Cardiac muscle cell (in vitro differentiated cells and primary cell): ENCODE results near the gene ATP5F1D. TPM values are rescaled to one million over a fixed set of nuclear protein-coding genes. Genes with fewer than 3 reads are reported as not detected.

Experiments
- DNase-seq, 2 donors: peaks; one replicate each; pipeline versions ENCODE4 v3.0.0 to v3.0.0-alpha.2; 2010 to 2017; ENCODE audit warnings: low read depth in 1 of 2, low spot score in 1 of 2
- H3K27ac ChIP-seq: fragments of 200-600 bp; sonication (generic); 2 replicates; pipeline ENCODE4 v1.5.1; 2016
- H3K27me3 ChIP-seq: fragments of 200-600 bp; sonication (generic); 2 replicates; pipeline ENCODE4 v1.6.0; 2016; ENCODE audit warnings: control low read depth
- H3K36me3 ChIP-seq: fragments of 200-600 bp; sonication (generic); 2 replicates; pipeline ENCODE4 v1.5.1; 2016; ENCODE audit warnings: control low read depth
- H3K4me1 ChIP-seq: fragments of 200-600 bp; sonication (generic); 2 replicates; pipeline ENCODE4 v1.8.1; 2017; ENCODE audit warnings: low read depth, mild to moderate bottlenecking, mixed run types
- H3K4me3 ChIP-seq: fragments of 200-600 bp; sonication (generic); 2 replicates; pipeline ENCODE4 v1.5.1; 2016; ENCODE audit warnings: mild to moderate bottlenecking
- H3K9me3 ChIP-seq: fragments of 200-600 bp; sonication (generic); 2 replicates; pipeline ENCODE4 v1.5.1; 2017; ENCODE audit warnings: low read depth, mild to moderate bottlenecking, control low read depth
- polyA plus RNA-seq: library from polyadenylated mRNA; unstranded; fragments of >200 nt; fragmentation: Nextera tagmentation; extraction: Ambion mirVana; gene quantifications from 2 replicates; pipeline ENCODE4 v1.2.1, GENCODE V29; 2016
- total RNA-seq: library from RNA; depleted of rRNA; stranded (reverse); fragments of >200 nt; gene quantifications from 2 replicates; pipeline ENCODE4 v1.2.3, GENCODE V29; 2016
- TF ChIP-seq, protein P1 (sequence below): IDR thresholded peaks from 2 replicates; pipeline ENCODE4 v1.5.1; 2012; ENCODE audit warnings: low read depth, mild to moderate bottlenecking, low read length

ATP5F1D gene
- total and polyA plus RNA-seq, 2 experiments from 2014 or later, result 188 to 638 TPM

- TF ChIP-seq, protein P1, sequence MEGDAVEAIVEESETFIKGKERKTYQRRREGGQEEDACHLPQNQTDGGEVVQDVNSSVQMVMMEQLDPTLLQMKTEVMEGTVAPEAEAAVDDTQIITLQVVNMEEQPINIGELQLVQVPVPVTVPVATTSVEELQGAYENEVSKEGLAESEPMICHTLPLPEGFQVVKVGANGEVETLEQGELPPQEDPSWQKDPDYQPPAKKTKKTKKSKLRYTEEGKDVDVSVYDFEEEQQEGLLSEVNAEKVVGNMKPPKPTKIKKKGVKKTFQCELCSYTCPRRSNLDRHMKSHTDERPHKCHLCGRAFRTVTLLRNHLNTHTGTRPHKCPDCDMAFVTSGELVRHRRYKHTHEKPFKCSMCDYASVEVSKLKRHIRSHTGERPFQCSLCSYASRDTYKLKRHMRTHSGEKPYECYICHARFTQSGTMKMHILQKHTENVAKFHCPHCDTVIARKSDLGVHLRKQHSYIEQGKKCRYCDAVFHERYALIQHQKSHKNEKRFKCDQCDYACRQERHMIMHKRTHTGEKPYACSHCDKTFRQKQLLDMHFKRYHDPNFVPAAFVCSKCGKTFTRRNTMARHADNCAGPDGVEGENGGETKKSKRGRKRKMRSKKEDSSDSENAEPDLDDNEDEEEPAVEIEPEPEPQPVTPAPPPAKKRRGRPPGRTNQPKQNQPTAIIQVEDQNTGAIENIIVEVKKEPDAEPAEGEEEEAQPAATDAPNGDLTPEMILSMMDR, result no peak
- Histone ChIP-seq H3K27ac (no peak overlapping the region), H3K4me1 (peaks cover 9% of the 10 kb centered on the region), H3K9me3 (no peaks in the 10 kb centered on the region), H3K4me3 (no peak overlapping the region), H3K36me3 (peaks cover 32% of the 10 kb centered on the region), H3K27me3 (no peaks in the 10 kb centered on the region)
- DNase-seq, result no peak
These were observed 35.5 kb downstream of the ATP5F1D start for GRCh38 chr19:1277061-1277460.

GRCh38 chr19:1278074-1278473 lies 36.5 kb downstream of the ATP5F1D start:
- no peaks in the 10 kb centered on the region for H3K9me3 ChIP-seq
- H3K4me3 ChIP-seq, result no peak overlapping the region
- peaks cover 22% of the 10 kb centered on the region for H3K36me3 ChIP-seq
- no peak for DNase-seq
- peaks cover 9% of the 10 kb centered on the region for H3K4me1 ChIP-seq
- TF ChIP-seq, protein P1, result no peak
- no peak overlapping the region for H3K27ac ChIP-seq
- no peaks in the 10 kb centered on the region for H3K27me3 ChIP-seq

- H3K27ac ChIP-seq, result no peak overlapping the region
- no peak for DNase-seq
- H3K36me3 ChIP-seq, result peaks cover 14% of the 10 kb centered on the region
- no peak overlapping the region for H3K4me3 ChIP-seq
- H3K4me1 ChIP-seq, result peaks cover 9% of the 10 kb centered on the region
- no peaks in the 10 kb centered on the region for H3K27me3 ChIP-seq
- no peaks in the 10 kb centered on the region for H3K9me3 ChIP-seq
- TF ChIP-seq, protein P1, result no peak
These were observed 37.4 kb downstream of the ATP5F1D start for GRCh38 chr19:1278713-1279660.

GRCh38 chr19:1279782-1280341 lies 38.3 kb downstream of the ATP5F1D start:
- Histone ChIP-seq H3K4me1 (peaks cover 3% of the 10 kb centered on the region), H3K27me3 (no peaks in the 10 kb centered on the region), H3K4me3 (no peak overlapping the region), H3K36me3 (peaks cover 5% of the 10 kb centered on the region), H3K27ac (no peak overlapping the region), H3K9me3 (no peaks in the 10 kb centered on the region)
- TF ChIP-seq, protein P1, result peak; percentile 97
- DNase-seq, result peak; percentile 87 to 88

DNA sequence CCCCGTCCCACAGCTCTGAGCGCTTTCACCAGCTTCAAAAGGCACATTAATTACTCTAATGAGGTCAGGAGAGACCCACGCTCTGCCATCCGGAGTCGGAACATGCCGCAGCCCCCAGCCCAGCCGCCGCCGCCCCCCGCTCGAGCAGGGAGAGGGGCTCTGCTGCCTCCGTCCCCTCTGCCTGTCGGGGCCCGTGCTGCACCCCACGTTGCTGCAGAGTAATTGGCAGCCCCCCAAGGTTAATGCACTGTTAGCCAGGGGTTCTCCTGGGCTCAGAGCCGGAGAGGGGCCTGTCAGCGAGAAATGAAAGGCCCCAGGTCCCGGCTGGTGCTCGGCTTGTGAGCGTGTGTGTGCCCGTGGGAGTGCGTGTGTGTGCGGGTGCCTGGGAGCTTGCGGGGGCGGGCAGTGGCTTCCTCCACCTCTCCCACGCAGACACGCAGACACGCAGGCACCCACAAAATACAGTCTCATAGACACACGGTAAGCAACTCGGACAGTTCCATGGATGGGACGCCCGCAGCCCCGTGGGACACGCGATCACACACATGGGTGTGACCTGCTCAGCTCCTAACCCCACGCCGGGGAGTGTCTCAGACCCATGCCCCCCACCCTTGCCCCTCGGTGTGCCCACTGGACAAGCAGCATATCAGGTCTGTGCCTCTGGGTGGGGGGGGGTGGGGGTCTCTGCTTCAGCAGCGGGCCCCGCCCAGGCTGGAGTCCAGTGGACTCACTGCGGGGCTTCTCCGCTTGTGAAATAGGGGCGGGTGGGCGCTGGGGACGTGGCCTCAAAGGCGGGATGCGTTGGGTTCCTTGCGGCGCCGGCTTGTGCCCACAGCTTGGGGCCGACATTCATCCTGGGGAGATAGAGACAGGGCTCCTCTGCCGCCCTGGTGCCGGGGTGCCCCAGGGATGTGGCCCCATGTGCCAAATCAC lies 39.4 kb downstream of the ATP5F1D start:
- no peak overlapping the region for H3K4me3 ChIP-seq
- peaks cover 3% of the 10 kb centered on the region for H3K36me3 ChIP-seq
- no peaks in the 10 kb centered on the region for H3K4me1 ChIP-seq
- DNase-seq, result no peak
- TF ChIP-seq, protein P1, result no peak
- H3K27ac ChIP-seq, result no peak overlapping the region
- no peaks in the 10 kb centered on the region for H3K9me3 ChIP-seq
- no peaks in the 10 kb centered on the region for H3K27me3 ChIP-seq
